Ovary (tissue), 9 donors: ENCODE measurements around the gene RGMA. TPM values are rescaled to one million over a fixed set of nuclear protein-coding genes. Genes with fewer than 3 reads are reported as not detected.

Source experiments
- DNase-seq, 5 donors: peaks; one replicate each; pipeline ENCODE4 v3.0.0-alpha.2; 2019 to 2020
- H3K27ac ChIP-seq, 2 donors: fragments of 200-600 bp; one replicate each; pipeline versions ENCODE4 v1.5.1 to v1.8.0; 2019 to 2022
- H3K27me3 ChIP-seq: fragments of 200-600 bp; one replicate; pipeline ENCODE4 v1.8.0; 2022
- H3K36me3 ChIP-seq: fragments of 200-600 bp; sonication (generic); one replicate; pipeline ENCODE4 v1.5.1; 2019
- H3K4me1 ChIP-seq: one replicate; pipeline ENCODE4 v1.8.1; 2013; ENCODE audit warnings: mild to moderate bottlenecking, moderate library complexity; ENCODE audit not compliant: insufficient read depth
- H3K4me3 ChIP-seq: fragments of 200-600 bp; sonication (generic); one replicate; pipeline ENCODE4 v1.5.1; 2017
- H3K9me3 ChIP-seq, 2 donors: fragments of 200-600 bp in 1 of 2; sonication (generic) in 1 of 2; one replicate each; pipeline versions ENCODE4 v1.5.1 to v1.8.1; 2013 to 2019; ENCODE audit warnings: mild to moderate bottlenecking in 1 of 2, moderate library complexity in 1 of 2
- EP300 ChIP-seq: sonication (generic); formaldehyde crosslinking; IDR thresholded peaks from one replicate; pipeline ENCODE4 v1.6.1; 2017; ENCODE audit warnings: antibody characterized with exemption
- POLR2A ChIP-seq: fragments of 450-650 bp; IDR thresholded peaks from one replicate; pipeline ENCODE4 v1.6.1; 2017; ENCODE audit warnings: antibody characterized with exemption, mild to moderate bottlenecking, moderate library complexity
- WGBS, 3 donors: extraction: QIAGEN DNeasy Blood & Tissue Kit in 1 of 3; methylation state at CpG; one replicate each; pipeline versions ENCODE4 v1.1.5 to v1.1.7; 2013 to 2017; 5-methylcytosine and 5-hydroxymethylcytosine counted together
- intact Hi-C, 4 donors: fragments of 100-400 bp; cut with DNase I; formaldehyde crosslinking; loops; one replicate each; pipeline versions ENCODE4 v1.11.0 to v1.15.1; 2022 to 2023
- polyA plus RNA-seq, 2 donors: library from polyadenylated mRNA; stranded (reverse); fragments of 200-250 nt in 1 of 2; fragments of 350-450 nt in 1 of 2; fragmentation: Illumina TruSeq in 1 of 2; extraction: RNeasy Lipid Tissue Mini Kit (QIAGEN cat#74804) in 1 of 2; gene quantifications; one replicate each; pipeline ENCODE4 v1.2.3, GENCODE V29; 2013 to 2014
- total RNA-seq, 7 donors: library from RNA; depleted of rRNA in 2 of 7; stranded (reverse); fragments of >200 nt in 2 of 7; fragmentation: NEBNext Ultra II Directional in 3 of 7; extraction: Animal tissue kit (Norgen Biotek cat#: 25700) in 3 of 7; gene quantifications; one replicate each; pipeline versions ENCODE4 v1.1.0 to v1.2.4, GENCODE V29; 2016 to 2023
- TF ChIP-seq, protein P1 (sequence below), 3 donors: fragments of 450-650 bp in 2 of 3; fragments of 200-600 bp in 1 of 3; IDR thresholded peaks; one replicate each; pipeline versions ENCODE4 v1.5.1 to v1.8.0; 2016 to 2022; ENCODE audit warnings: antibody characterized with exemption in 3 of 3, mild to moderate bottlenecking in 1 of 3
- donor health status: DM: no; HTN: no; CAD: no; lungs with moderate emphysema.
- donor health status: DM: no; HTN: no; CAD: no.
- donor health status: Bipolar disorder and iron deficiency.
- donor health status: DM: yes; HTN: yes; CAD: no.
- donor health status: DM: no; HTN: no; CAD: no.
- donor health status: DM: yes; HTN: yes; CAD: no.

RGMA gene
- total and polyA plus RNA-seq, 9 donors = 2.8 to 47.6 (median 31.6) TPM

DNA sequence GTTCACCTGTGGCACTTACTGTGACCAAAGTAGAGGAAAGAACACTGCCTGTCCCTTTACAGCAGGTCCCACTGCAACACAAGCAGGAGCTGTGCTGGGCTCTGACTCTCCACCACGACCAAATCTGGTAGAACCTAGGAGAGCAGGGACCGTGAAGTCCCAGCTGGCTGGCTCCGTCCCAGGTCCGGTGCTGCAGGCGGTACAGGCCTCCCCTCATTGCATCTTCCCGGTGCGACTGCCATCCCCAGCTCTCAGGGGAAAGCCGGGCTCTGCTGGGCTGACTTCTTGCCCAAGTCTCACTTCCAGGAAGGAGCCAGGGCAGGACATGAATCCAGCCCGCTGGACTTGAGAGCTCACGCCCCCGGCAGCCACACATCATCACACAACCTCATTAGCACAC, 33.8 kb downstream of the RGMA start:
- intact Hi-C loops = no loop called here
- Histone ChIP-seq H3K4me3 (no peak overlapping the region), H3K36me3 (no peaks in the 10 kb centered on the region), H3K27ac (no peak overlapping the region), H3K27me3 (no peaks in the 10 kb centered on the region), H3K9me3 (no peaks in the 10 kb centered on the region), H3K4me1 (peaks cover 3% of the 10 kb centered on the region)
- 79 to 83% (median 83%) methylated on average over 10 to 11 of the region's 11 CpGs for WGBS, 3 donors
- no peak for DNase-seq
- no peak for TF ChIP-seq EP300
- no peak for TF ChIP-seq POLR2A
- TF ChIP-seq, protein P1, sequence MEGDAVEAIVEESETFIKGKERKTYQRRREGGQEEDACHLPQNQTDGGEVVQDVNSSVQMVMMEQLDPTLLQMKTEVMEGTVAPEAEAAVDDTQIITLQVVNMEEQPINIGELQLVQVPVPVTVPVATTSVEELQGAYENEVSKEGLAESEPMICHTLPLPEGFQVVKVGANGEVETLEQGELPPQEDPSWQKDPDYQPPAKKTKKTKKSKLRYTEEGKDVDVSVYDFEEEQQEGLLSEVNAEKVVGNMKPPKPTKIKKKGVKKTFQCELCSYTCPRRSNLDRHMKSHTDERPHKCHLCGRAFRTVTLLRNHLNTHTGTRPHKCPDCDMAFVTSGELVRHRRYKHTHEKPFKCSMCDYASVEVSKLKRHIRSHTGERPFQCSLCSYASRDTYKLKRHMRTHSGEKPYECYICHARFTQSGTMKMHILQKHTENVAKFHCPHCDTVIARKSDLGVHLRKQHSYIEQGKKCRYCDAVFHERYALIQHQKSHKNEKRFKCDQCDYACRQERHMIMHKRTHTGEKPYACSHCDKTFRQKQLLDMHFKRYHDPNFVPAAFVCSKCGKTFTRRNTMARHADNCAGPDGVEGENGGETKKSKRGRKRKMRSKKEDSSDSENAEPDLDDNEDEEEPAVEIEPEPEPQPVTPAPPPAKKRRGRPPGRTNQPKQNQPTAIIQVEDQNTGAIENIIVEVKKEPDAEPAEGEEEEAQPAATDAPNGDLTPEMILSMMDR (IDR thresholded peaks at IDR 0.05) = no peak

DNA sequence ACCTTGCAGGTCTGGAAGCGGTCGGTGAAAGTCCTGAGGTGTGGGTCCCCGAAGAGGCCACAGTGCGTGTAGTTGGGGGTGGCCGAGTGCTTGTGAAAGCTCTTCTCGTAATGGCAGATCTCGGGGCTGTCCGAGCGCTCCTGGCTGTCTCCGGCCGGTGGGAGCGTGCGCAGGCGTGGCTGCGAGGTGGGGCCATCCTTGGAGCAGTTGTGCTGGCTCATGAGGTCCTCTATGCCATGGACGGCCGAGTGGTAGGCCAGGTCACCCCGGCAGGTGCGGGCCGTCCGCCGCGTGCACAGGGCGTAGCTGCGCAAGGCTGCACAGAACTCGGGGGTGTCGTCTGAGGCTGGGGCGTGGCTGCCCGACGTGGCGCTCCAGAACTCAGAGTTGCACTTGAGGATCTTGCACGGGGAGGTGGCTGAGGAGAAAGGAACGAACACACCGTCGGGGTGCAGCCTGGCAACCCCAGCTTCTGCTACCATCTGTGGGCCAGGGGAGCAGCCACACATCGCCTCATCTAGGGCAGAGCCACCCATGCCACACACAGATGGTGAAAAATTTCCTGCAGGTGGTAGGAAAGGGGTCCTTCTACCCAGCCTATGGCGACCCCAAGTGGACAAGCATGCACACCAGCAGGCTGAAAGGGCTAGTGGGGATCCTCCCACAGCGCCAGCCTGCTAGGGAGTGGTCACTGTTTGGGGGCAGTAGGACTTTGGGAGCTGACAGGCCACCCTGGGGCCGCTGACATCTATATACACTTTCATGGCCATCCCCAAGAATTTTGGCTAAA, 36.7 kb downstream of the RGMA start:
- 93% methylated on average over 39 of the region's 39 CpGs for WGBS, 3 donors
- Histone ChIP-seq H3K4me3 (no peak overlapping the region), H3K4me1 (peaks cover 3% of the 10 kb centered on the region), H3K36me3 (no peaks in the 10 kb centered on the region), H3K27ac (no peak overlapping the region), H3K27me3 (no peaks in the 10 kb centered on the region), H3K9me3 (no peaks in the 10 kb centered on the region)
- TF ChIP-seq, protein P1 (IDR thresholded peaks at IDR 0.05) = no peak
- TF ChIP-seq POLR2A (no peak), EP300 (no peak)
- intact Hi-C loops = no loop called here
- DNase-seq = no peak

DNA sequence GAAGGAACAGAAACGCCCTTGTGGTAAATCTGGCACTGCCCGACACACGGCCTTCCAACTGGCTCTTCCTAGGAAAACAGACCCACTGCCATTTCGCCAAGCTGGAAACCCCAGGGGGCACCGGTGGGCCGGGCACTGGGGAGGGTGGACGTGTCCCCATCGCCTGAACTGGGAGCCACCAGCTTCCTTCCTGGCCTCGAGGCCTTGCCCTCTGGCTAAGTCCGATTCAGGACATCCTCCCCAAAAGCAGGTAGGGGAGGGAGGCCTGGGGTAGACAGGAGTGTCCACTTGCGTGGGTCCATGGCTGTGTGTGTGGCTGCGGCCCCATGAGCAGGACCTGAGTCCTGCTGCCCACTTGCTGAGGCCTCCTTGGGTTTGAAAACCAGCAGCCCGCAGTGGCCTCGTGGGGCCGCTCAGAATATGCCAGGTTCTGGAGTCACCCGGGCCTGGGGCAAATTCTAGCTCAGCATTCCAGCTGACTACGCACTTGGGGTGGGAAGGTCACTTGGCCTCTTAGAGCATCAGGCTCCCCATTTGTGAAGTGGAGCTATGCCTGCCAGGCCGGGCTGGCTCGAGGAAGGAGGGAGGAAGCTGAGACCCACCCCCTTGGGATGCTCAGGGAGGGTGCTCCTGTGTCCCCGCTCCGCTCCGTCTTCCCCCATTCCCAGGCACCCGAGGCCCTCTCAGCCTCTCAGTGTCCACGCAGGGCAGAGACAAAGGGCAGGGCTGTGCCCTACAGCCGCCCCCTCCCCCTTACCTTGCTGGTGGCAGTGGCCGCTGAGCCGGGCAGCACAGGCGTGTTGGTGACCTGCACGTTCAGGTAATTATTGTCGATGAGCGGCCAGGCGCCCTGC, 37.5 kb downstream of the RGMA start:
- TF ChIP-seq EP300 (no peak), POLR2A (no peak)
- TF ChIP-seq, protein P1 (IDR thresholded peaks at IDR 0.05) = no peak
- DNase-seq = no peak
- intact Hi-C loops = no loop called here
- WGBS, 3 donors = 89 to 91% (median 91%) methylated on average over 31 to 32 of the region's 32 CpGs
- Histone ChIP-seq H3K36me3 (no peaks in the 10 kb centered on the region), H3K27ac (no peak overlapping the region), H3K9me3 (no peaks in the 10 kb centered on the region), H3K4me3 (no peak overlapping the region), H3K27me3 (no peaks in the 10 kb centered on the region), H3K4me1 (peaks cover 3% of the 10 kb centered on the region)

DNA sequence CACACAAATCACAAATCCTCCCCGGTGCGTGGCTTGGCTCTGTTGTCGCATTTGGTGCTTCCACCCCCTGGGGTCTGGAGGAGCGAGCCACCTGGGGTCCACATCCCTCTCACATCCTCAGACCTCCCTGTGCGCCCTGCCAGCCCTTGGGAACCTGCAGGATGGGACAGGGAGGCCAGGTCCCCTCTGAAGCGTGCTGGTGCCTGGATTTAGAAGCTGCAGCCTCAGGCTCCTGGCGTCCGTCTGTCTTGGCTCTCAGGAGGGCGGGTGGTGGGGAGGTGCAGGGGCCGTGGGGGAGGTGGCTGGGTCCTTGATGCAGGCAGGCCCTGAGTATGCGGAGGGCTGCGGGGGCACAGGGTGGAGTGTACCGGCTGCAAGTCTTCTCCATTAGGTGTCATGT, 38.4 kb downstream of the RGMA start:
- no peaks in the 10 kb centered on the region for H3K36me3 ChIP-seq
- H3K9me3 ChIP-seq = no peaks in the 10 kb centered on the region
- DNase-seq = no peak
- TF ChIP-seq EP300 = no peak
- no peak for TF ChIP-seq POLR2A
- TF ChIP-seq, protein P1 (IDR thresholded peaks at IDR 0.05) = no peak
- no peaks in the 10 kb centered on the region for H3K27me3 ChIP-seq
- intact Hi-C loops = no loop called here
- no peaks in the 10 kb centered on the region for H3K4me1 ChIP-seq
- WGBS, 3 donors = 77 to 92% (median 91%) methylated on average over 13 of the region's 13 CpGs
- no peak overlapping the region for H3K4me3 ChIP-seq
- H3K27ac ChIP-seq = no peak overlapping the region
